AG04449 (cell line): Measurements from ENCODE around the gene MGST2.

Experiments
- CTCF ChIA-PET: fragments of 350-600 bp; formaldehyde crosslinking; extraction: SDS; loops from one replicate; lab custom pipeline; 2021; ENCODE audit warnings: antibody characterized with exemption; lab: Yijun Ruan, JAX
- POLR2A ChIA-PET: fragments of 400-600, 350-600 bp; formaldehyde crosslinking; extraction: SDS; loops from one replicate; lab custom pipeline; 2020; ENCODE audit warnings: antibody characterized with exemption, inconsistent platforms; lab: Yijun Ruan, JAX
- DNase-seq: peaks from one replicate; pipeline ENCODE4 v3.0.0-alpha.2; 2010; ENCODE audit warnings: low read depth, low spot score
- H3K4me3 ChIP-seq: 2 replicates; pipeline ENCODE4 v1.5.1; 2011; ENCODE audit warnings: low read depth, mild to moderate bottlenecking, control low read depth, low read length
- CTCF ChIP-seq: IDR thresholded peaks from one replicate; pipeline ENCODE4 v1.5.1; 2011; ENCODE audit warnings: mild to moderate bottlenecking, moderate library complexity, low read length, control low read depth, inconsistent platforms; ENCODE audit not compliant: insufficient read depth; ENCODE audit errors: missing control alignments

MGST2 gene

GRCh38 chr4:139651282-139652194 lies 14.1 kb upstream of the MGST2 start:
- ChIA-PET POLR2A (no interaction called here), CTCF (interaction anchor here (0.6 to 18.1 kb wide), 38 partner anchors 9 to 708 kb away, joined by 3 to 554 read pairs (median 4); partner anchors contain the start of gene MGST2)
- no peak for DNase-seq
- peak; percentile 90 for TF ChIP-seq CTCF
- H3K4me3 ChIP-seq = no peak overlapping the region

- ChIA-PET POLR2A (no interaction called here), CTCF (interaction anchor here (1.0 to 18.1 kb wide), 13 partner anchors 8 to 705 kb away, joined by 3 to 554 read pairs (median 11); partner anchors contain the start of gene MGST2)
- TF ChIP-seq CTCF = no peak
- no peak for DNase-seq
- H3K4me3 ChIP-seq = no peak overlapping the region
Measured at GRCh38 chr4:139654516-139654915, 11.1 kb upstream of the MGST2 start.

GRCh38 chr4:139655116-139655515 lies 10.5 kb upstream of the MGST2 start:
- no peak for DNase-seq
- no peak overlapping the region for H3K4me3 ChIP-seq
- ChIA-PET POLR2A (no interaction called here), CTCF (interaction anchor here (1.0 to 18.1 kb wide), 18 partner anchors 9 to 954 kb away, joined by 3 to 554 read pairs (median 9); partner anchors contain the start of gene MGST2)
- peak; percentile 33 for TF ChIP-seq CTCF

- H3K4me3 ChIP-seq = no peak overlapping the region
- TF ChIP-seq CTCF = peak; percentile 86
- ChIA-PET POLR2A (no interaction called here), CTCF (interaction anchor here (0.6 to 18.1 kb wide), 51 partner anchors 9 to 1366 kb away, joined by 3 to 554 read pairs (median 4); partner anchors contain the start of gene MGST2)
- no peak for DNase-seq
Measured at GRCh38 chr4:139656614-139657486, 8.8 kb upstream of the MGST2 start.

GRCh38 chr4:139658185-139658584 lies 7.4 kb upstream of the MGST2 start:
- TF ChIP-seq CTCF = no peak
- DNase-seq = no peak
- CTCF ChIA-PET = interaction anchor here (0.7 to 18.1 kb wide), 27 partner anchors 8 to 705 kb away, joined by 3 to 554 read pairs (median 4); partner anchors contain the start of gene MGST2
- no peak overlapping the region for H3K4me3 ChIP-seq
- POLR2A ChIA-PET = no interaction called here
